NAMALWA (cell line): ENCODE results near the gene CEP131.
"Not testable (repeated sequence)": the region's sequence is repeated elsewhere in the genome, so short reads cannot be mapped to it uniquely, and the experiment has no call there.

Source experiments
- DNase-seq: peaks from one replicate; pipeline ENCODE4 v3.0.0-alpha.2; 2015; ENCODE audit warnings: low spot score

Gene CEP131

DNA sequence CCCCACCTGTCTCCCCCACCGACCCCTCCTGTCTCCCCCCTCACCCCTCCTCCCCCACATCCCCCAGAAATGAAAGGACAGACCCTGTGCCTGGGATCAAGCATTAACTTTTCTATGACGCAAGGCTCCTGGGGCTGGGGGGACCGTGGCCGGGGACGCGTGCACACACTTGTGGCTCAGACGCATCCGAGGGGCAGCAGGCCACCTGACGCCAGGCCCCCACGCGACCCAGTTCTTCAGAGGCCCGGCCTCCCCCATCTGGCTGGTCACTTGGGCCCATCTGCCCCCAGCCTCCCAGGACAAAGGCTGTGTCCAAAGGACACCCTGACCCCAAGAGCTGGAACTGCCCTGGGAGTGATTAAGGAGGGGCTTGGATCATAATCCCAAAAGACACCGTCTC is 71.5 kb downstream of the CEP131 start:
- no peak for DNase-seq

DNA sequence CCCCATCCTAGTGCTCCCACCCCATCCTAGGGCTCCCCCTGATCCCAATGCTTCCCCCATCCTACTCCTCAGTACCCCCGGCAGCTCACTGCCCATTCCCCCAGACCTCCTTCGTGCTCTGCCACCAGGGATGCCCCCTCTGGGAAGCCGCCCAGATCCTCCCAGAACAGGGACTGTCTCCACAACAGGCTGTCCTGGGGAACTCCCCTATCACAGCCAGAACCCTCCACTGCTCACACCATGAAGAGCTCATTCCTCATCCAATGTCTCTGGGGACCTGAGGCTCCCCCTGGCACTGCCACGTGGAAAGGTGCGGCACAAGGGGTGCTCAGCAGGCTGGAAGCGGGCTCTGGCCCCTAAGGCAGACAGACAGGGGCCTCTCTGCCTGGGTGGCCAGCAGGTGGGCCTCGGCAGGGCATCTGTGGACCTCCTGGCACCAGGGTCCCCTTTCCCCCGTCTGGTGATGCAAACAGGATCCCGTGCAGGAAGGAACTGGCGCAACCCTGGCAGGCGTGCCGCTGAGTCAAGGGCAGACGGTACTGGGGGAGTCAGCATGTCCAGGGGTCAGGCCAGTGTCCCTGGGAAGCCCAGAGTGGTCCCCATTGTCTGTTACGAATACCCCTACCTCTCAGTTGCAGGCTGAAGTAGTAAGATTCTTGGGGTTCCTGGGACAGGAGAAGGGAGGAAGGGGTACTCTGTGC is 72.2 kb downstream of the CEP131 start:
- DNase-seq = no peak

DNA sequence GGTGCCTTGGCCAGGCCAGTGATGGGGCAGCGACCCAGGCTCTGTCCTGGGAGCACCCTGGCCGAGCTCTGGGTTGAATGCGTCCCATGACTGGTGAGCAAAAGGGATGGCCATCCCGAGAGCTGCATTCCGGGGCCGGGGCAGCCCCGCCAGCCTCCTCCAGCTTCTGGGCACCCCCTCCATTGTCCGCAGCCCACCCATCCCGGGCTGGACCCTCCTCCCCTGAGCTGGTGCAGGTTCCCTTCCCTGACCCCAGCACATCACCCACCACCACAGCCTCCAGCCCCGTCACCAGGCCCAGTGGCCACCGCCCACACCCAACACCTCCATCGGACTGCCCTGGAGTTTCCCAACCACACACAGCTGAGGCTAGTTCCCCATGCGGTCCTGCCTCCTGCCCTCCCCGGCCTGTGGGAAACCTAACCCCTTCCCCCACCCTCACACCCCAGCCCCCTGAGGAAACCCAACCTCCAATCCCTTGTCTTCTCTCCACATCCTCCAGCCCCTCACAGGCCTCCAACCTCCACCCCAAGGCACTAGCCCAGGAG is 73.7 kb downstream of the CEP131 start:
- no peak for DNase-seq

DNA sequence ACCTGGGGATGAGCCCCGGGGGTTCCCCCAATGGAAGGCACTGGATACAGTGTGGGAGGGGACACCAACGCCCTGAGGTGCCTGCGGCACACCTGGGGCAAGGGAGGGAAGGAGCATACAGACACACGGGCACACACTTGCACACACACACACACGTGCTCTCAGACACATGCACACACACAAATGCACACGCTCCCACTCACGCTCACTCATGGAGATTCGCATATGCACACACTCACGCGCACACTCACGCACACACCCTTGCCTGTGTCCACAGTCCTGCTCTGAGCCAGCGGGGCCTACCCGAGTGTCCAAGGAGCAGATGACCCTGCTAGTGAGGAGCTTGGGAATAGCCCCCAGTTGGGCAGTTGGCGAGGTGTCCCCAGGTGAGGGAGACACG is 74.2 kb downstream of the CEP131 start:
- no peak for DNase-seq

DNA sequence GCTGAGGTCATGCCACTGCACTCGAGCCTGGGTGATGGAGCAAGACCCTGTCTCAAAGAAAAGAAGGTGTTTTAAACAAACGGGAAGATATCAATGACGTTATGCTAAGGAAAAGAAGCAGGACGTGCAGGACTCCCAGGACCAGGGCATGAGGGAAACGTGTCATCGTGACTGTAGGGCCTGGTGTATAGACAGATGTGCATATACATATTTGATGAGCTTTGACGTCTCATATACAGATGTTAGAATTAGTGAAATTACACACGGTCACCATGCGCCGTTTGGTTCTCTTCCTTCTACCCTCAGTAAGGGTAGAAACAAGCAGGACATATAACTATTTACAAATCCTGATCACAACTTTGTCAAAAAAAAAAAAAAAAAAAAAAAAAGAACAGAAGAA is 75.1 kb downstream of the CEP131 start:
- no peak for DNase-seq

DNA sequence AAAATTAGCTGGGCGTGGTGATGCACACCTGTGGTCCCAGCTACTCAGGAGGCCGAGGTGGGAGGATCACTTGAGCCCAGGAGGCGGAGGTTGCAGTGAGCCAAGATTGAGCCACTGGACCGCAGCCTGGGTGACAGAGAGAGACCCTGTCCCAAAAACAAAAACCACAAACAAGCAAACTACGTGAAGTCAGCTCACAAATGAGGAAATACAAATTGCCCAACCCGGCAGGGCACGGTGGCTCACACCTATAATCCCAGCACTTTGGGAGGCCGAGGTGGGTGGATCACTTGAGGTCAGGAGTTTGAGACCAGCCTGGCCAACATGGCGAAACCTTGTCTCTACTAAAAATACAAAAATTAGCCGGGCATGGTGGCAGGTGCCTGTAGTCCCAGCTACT is 76.6 kb downstream of the CEP131 start:
- not testable (repeated sequence) for DNase-seq

DNA sequence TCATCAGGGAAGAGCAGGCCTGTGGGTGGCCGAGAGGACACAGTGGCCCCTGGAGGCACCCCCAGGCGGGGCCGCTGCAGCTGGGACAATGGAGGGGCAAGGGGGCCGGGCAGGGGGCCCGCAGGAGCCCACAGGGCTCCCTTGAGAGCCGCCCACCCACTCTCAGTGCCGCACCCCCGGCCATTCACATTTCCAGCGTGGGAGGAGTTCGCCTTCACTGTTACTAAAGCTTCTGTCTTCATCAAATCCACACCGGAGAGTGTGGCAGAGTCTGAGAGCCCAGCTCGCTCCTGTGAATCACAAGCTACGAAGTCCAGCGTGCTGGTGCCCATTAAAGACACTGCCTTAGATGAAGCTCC is 78.4 kb downstream of the CEP131 start:
- DNase-seq = no peak

DNA sequence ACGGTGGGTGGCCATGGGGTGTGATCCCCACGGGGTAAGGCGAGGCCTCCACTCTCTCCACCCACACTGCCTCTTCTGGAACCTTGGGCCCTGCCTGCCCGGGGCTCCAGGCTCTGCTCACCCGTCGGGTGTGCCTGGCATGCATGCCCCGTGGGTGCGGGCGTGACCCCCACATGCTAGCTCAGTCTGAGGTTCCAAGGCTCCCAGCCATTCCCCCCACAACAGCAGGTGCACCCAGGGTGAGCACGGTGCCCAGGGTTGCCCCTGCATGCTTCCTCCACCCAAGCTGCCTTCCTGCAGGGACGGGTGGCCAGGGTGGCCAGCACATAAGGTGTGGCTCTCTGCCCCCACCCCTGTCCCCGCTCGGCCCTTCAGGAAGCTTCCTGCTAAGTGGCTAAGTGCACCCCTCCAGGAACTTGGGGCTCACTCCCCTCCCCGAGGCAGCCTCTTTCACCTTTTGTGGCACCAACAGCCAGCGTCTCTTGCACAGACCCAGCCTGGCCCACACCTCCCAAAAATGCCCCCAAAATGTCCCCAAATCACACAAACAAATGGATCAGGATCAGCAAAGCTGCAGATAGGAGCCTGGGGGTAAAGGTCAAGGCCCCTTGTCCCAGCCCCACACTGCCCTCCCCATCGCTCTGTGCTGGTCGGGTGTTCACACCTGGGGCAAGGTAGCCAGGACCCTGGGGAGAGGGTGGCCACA is 78.9 kb downstream of the CEP131 start:
- no peak for DNase-seq

DNA sequence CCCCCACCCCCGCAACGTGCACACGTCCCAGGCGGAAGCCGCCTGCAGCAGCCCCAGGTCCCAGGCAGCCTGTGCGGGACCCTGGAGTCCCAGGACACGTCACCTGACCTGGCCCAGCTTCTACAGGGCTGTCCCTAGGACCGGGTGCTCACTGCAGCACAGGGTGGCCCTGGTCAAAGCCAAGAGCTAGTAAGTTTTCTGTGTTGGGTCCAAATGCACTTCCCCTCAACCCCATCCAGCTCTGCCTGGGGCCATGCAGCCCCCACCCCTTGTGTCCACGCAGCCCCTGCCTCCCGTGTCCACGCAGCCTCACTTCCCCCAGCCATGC is 79.6 kb downstream of the CEP131 start:
- no peak for DNase-seq

DNA sequence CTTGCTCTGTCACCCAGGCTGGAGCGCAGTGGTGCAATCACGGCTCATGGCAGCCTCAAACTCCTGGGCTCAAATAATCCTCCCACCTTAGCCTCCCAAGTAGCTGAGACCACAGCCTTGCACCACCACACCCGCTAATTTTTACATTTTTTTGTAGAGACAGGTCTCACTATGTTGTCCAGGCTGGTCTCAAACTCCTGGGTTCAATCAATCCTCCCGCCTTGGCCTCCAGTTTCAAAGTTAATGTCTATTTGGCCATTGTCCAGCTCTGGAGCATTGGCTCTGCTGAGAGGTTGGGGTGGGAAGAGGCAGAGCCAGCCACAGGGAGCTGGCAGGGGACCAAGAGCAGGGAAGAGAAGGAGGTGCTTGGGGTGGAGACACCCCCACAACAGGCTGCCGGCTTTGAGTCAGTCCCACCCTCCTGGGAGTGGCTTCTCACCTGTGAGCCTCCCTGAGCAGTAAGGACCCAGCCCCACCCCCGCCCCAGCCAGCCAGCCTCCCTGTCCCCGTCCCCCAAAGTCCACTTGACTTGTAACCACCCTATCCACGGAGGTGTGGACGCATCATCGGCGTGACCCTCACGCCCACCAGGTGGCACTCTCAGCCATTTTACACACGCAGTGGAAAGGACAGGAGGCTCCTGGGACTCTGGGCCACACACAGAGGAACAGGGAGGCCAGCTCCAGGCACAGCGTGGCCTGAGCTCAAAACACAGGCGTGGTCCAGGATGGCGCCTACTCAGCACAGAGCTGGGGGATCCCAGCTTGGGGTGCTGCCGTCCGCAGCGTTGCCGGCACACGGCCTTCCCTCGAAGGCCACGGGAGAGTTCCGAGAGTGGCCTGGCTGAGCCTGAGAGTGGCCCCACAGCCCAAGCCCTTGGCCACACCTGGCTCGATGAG is 80.2 kb downstream of the CEP131 start:
- DNase-seq = peak; percentile 77

DNA sequence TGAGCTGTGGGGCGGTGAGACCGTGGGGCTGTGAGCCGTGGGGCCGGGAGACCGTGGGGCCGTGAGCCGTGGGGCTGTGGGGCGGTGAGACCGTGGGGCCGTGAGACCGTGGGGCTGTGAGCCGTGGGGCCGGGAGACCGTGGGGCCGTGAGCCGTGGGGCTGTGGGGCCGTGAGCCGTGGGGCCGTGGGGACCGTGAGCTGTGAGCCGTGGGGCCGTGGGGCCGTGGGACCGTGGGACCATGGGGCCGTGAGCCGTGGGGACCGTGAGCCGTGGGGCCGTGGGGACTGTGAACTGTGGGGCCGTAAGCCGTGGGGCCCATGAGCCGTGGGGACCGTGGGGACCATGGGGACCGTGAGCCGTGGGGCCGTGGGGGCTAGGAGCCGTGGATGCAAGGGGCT is 82.1 kb downstream of the CEP131 start:
- DNase-seq = no peak

DNA sequence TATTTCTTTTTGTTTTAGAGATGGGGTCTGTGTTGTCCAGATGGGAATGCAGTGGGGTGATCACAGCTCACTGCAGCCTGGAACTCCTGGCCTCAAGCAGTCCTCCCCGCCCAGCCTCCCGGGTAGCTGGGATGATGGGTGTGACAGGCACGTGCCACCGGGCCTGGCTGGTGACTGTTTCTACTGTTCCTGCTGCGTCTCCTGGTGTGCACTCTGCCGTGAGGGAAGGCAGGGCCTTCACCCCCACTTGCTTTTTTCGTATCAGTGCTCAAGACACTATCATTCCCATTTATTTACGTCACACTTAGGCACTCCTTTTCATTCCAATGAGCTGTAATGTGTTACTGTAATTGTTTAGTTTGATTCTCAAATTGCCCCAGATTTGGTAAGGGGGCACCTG is 82.7 kb downstream of the CEP131 start:
- no peak for DNase-seq
